HCT116 (cell line): Measurements from ENCODE around the gene ERLIN1. TPM values are rescaled to one million over a fixed set of nuclear protein-coding genes. Genes with fewer than 3 reads are reported as not detected.

ENCODE experiments used
- ATAC-seq: fragments of 200-7000 bp; cut with Tn5 transposase; 2 replicates; pipeline ENCODE4 v1.9.1; 2020; ENCODE audit warnings: mild to moderate bottlenecking, moderate library complexity
- BruUV-seq: library from RNA; stranded (reverse); fragments of 400-500 nt; replicated peaks from 2 replicates; lab custom pipeline; 2021; lab: Mats Ljungman, UMichigan
- CTCF ChIA-PET: fragments of 300-600 bp; sonication (Branson Sonifier 250); formaldehyde crosslinking; loops from one replicate; lab custom pipeline; 2021; ENCODE audit warnings: antibody characterized with exemption; lab: Charles Lee
- POLR2A ChIA-PET: fragments of 300-600, 350-600 bp; sonication (Branson Sonifier 250); formaldehyde crosslinking; loops from one replicate; lab custom pipeline; 2021; ENCODE audit warnings: antibody characterized with exemption; lab: Charles Lee
- RAD21 ChIA-PET, 2 experiments: fragments of 300-600 bp; sonication (Branson Sonifier 250); formaldehyde crosslinking; loops; one replicate each; lab custom pipeline; 2023; ENCODE audit warnings: low total read pairs in 2 of 2; ENCODE audit not compliant: uncharacterized antibody in 2 of 2, unreplicated experiment in 2 of 2, low non-redundant PET in 1 of 2; lab: Charles Lee
- DNase-seq: peaks from one replicate; pipeline ENCODE4 v3.0.0-alpha.2; 2010; ENCODE audit warnings: low read depth, low spot score
- H2AFZ ChIP-seq: fragments of 200-600 bp; shearing (Covaris generic), sonication (generic); 2 replicates; pipeline ENCODE4 v1.6.1; 2017; ENCODE audit warnings: low read depth, mixed run types, mixed read lengths, antibody characterized with exemption, low read length; ENCODE audit not compliant: poor library complexity, severe bottlenecking
- H3K27ac ChIP-seq: 2 replicates; pipeline ENCODE4 v1.5.1; 2012; ENCODE audit warnings: low read depth, low read length
- H3K27me3 ChIP-seq: fragments of 200-600 bp; sonication (generic); 2 replicates; pipeline ENCODE4 v1.6.1; 2016; ENCODE audit warnings: mixed run types, low read length, mixed read lengths; ENCODE audit not compliant: insufficient read depth
- H3K36me3 ChIP-seq, 2 experiments: fragments of 200-500 bp in 1 of 2; fragments of 200-600 bp in 1 of 2; sonication (Bioruptor generic) in 1 of 2; sonication (generic) in 1 of 2; 2 replicates each; pipeline versions ENCODE4 v1.5.1 to v1.6.1; 2014 to 2016; ENCODE audit warnings: low read length in 2 of 2, inconsistent platforms in 1 of 2, mixed read lengths in 1 of 2, mixed run types in 1 of 2; ENCODE audit not compliant: insufficient read depth in 2 of 2, control insufficient read depth in 1 of 2
- H3K4me1 ChIP-seq, 2 experiments: fragments of 200-600 bp in 1 of 2; sonication (generic) in 1 of 2; 2 replicates each; pipeline versions ENCODE4 v1.5.1 to v1.6.1; 2012 to 2017; ENCODE audit warnings: low read length in 2 of 2, inconsistent platforms in 1 of 2, mild to moderate bottlenecking in 1 of 2, mixed read lengths in 1 of 2, mixed run types in 1 of 2, moderate library complexity in 1 of 2; ENCODE audit not compliant: insufficient read depth in 2 of 2, control insufficient read depth in 1 of 2
- H3K4me2 ChIP-seq: fragments of 200-600 bp; sonication (generic); 2 replicates; pipeline ENCODE4 v1.6.1; 2017; ENCODE audit warnings: mixed run types, low read length, mixed read lengths
- H3K4me3 ChIP-seq, 2 experiments: fragments of 200-600 bp in 1 of 2; sonication (generic) in 1 of 2; replicated peaks in 1 of 2; 2 replicates each; pipeline ENCODE4 v1.5.1; 2011 to 2016; ENCODE audit warnings: low read length in 2 of 2, control low read depth in 1 of 2, low read depth in 1 of 2, mild to moderate bottlenecking in 1 of 2, mixed read lengths in 1 of 2, mixed run types in 1 of 2
- H3K79me2 ChIP-seq: fragments of 200-600 bp; sonication (generic); 2 replicates; pipeline ENCODE4 v1.6.1; 2017; ENCODE audit warnings: mild to moderate bottlenecking, mixed run types, low read length, moderate library complexity, mixed read lengths; ENCODE audit not compliant: insufficient read depth
- H3K9ac ChIP-seq: fragments of 200-600 bp; sonication (generic); 2 replicates; pipeline ENCODE4 v1.6.1; 2016; ENCODE audit warnings: low read length, mixed read lengths
- H3K9me2 ChIP-seq: fragments of 200-600 bp; sonication (generic), shearing (Covaris generic); 2 replicates; pipeline ENCODE4 v1.6.1; 2017; ENCODE audit warnings: mixed run types, mild to moderate bottlenecking, moderate library complexity; ENCODE audit not compliant: insufficient read depth
- H3K9me3 ChIP-seq, 2 experiments: fragments of 200-500 bp in 1 of 2; fragments of 200-600 bp in 1 of 2; sonication (Bioruptor generic) in 1 of 2; sonication (generic) in 1 of 2; 2 replicates each; pipeline ENCODE4 v1.6.1; 2014 to 2017; ENCODE audit warnings: low read length in 2 of 2, mixed read lengths in 2 of 2, inconsistent platforms in 1 of 2, low read depth in 1 of 2, mild to moderate bottlenecking in 1 of 2, mixed run types in 1 of 2, moderate library complexity in 1 of 2; ENCODE audit not compliant: control insufficient read depth in 1 of 2, insufficient read depth in 1 of 2
- H4K20me1 ChIP-seq: fragments of 200-600 bp; sonication (generic), shearing (Covaris generic); 2 replicates; pipeline ENCODE4 v1.6.1; 2017; ENCODE audit warnings: mixed run types, mild to moderate bottlenecking, moderate library complexity; ENCODE audit not compliant: insufficient read depth
- CBX3 ChIP-seq: IDR thresholded peaks from 2 replicates; pipeline ENCODE4 v1.6.1; 2012; ENCODE audit warnings: low read depth
- CEBPB ChIP-seq: IDR thresholded peaks from 2 replicates; pipeline ENCODE4 v1.6.1; 2012; ENCODE audit warnings: low read depth
- EGR1 ChIP-seq: IDR thresholded peaks from 2 replicates; pipeline ENCODE4 v1.6.1; 2012; ENCODE audit warnings: low read depth
- EZH2 ChIP-seq: fragments of 200-600 bp; sonication (generic); IDR thresholded peaks from 2 replicates; pipeline ENCODE4 v1.6.1; 2017; ENCODE audit warnings: antibody characterized with exemption, mixed run types
- EZH2phosphoT487 ChIP-seq: fragments of 200-600 bp; IDR thresholded peaks from 2 replicates; pipeline ENCODE4 v1.6.1; 2018; ENCODE audit warnings: antibody characterized with exemption, borderline replicate concordance
- FOSL1 ChIP-seq: IDR thresholded peaks from 2 replicates; pipeline ENCODE4 v1.6.1; 2012; ENCODE audit warnings: low read depth
- JUND ChIP-seq: IDR thresholded peaks from 2 replicates; pipeline ENCODE4 v1.6.1; 2012
- POLR2A ChIP-seq: IDR thresholded peaks from 2 replicates; pipeline ENCODE4 v1.7.0; 2011; ENCODE audit warnings: borderline replicate concordance; ENCODE audit not compliant: insufficient read depth, insufficient read length; ENCODE audit errors: extremely low read depth
- POLR2AphosphoS5 ChIP-seq: IDR thresholded peaks from 2 replicates; pipeline ENCODE4 v1.6.1; 2011; ENCODE audit warnings: mild to moderate bottlenecking, low read depth, low read length, moderate library complexity
- SIN3A ChIP-seq: IDR thresholded peaks from 2 replicates; pipeline ENCODE4 v1.6.1; 2012; ENCODE audit warnings: low read depth
- SP1 ChIP-seq: IDR thresholded peaks from 2 replicates; pipeline ENCODE4 v1.6.1; 2012; ENCODE audit warnings: low read depth
- TCF7L2 ChIP-seq: IDR thresholded peaks from 2 replicates; pipeline ENCODE4 v1.7.0; 2011; ENCODE audit warnings: borderline replicate concordance, inconsistent platforms; ENCODE audit not compliant: insufficient read depth, insufficient read length; ENCODE audit errors: extremely low read depth
- YY1 ChIP-seq: IDR thresholded peaks from 2 replicates; pipeline ENCODE4 v1.6.1; 2011; ENCODE audit warnings: low read length, low read depth, moderate library complexity, mild to moderate bottlenecking; ENCODE audit not compliant: insufficient replicate concordance; ENCODE audit errors: extremely low read depth
- ZFX ChIP-seq: fragments of 450-650 bp; IDR thresholded peaks from 2 replicates; pipeline ENCODE4 v1.6.1; 2017
- ZNF274 ChIP-seq: fragments of 200-500 bp; sonication (Bioruptor generic); IDR thresholded peaks from 2 replicates; pipeline ENCODE4 v1.6.1; 2014; ENCODE audit warnings: mild to moderate bottlenecking, low read depth, low read length, inconsistent platforms
- intact Hi-C: fragments of 100-400 bp; cut with micrococcal nuclease; formaldehyde crosslinking; loops from 2 replicates; pipeline ENCODE4 v1.10.0; 2022
- total RNA-seq: library from RNA; stranded (reverse); gene quantifications from one replicate; pipeline ENCODE4 v1.2.1, GENCODE V29; 2021; ENCODE audit not compliant: unreplicated experiment
- TF ChIP-seq, protein P1 (sequence below): IDR thresholded peaks from 2 replicates; pipeline ENCODE4 v1.6.1; 2012
- TF ChIP-seq, protein P2 (sequence below): IDR thresholded peaks from 2 replicates; pipeline ENCODE4 v1.6.1; 2011; ENCODE audit warnings: mild to moderate bottlenecking, low read length, moderate library complexity; ENCODE audit not compliant: insufficient replicate concordance; ENCODE audit errors: extremely low read depth
- TF ChIP-seq, protein P3 (sequence below), 3 experiments: fragments of 200-600 bp in 1 of 3; sonication (generic) in 1 of 3; IDR thresholded peaks in 2 of 3; conservative IDR thresholded peaks in 1 of 3; 2 replicates each; pipeline ENCODE4 v1.5.1; 2012 to 2017; ENCODE audit warnings: low read depth in 2 of 3, low read length in 2 of 3, antibody characterized with exemption in 1 of 3, borderline replicate concordance in 1 of 3, control low read depth in 1 of 3, mild to moderate bottlenecking in 1 of 3, mixed read lengths in 1 of 3, mixed run types in 1 of 3, moderate library complexity in 1 of 3; ENCODE audit not compliant: insufficient read depth in 1 of 3

ERLIN1 gene
- total RNA-seq, 1 experiment from 2014 or later: 64.5 TPM

DNA sequence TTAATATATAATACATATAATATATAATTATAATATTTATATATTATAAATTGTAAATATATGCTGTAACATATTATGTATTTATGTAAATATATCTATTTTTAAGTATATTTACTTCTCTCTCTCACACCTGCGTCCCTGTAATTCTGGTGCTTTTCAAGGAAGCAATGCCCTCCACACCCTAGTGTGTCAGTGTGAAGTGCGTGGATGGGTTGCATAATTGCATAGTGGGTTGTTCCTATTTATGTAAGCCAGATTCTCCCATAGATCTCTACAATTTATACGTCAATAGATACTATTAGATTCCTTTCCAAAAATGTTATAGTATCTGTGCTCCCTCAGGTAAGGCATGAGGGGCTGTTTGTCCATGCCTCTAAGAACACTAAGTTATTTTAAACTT, 54.3 kb downstream of the ERLIN1 start:
- no peak for ATAC-seq
- no peak overlapping the region for H3K4me2 ChIP-seq

More for the DNA sequence above, 54.3 kb downstream of the ERLIN1 start:
- Histone ChIP-seq H3K9me2 (no peaks in the 10 kb centered on the region), H3K9me3 (peaks cover 0 to 9% of the 10 kb centered on the region in 2 experiments; a peak in 1 of 4 replicates), H3K27me3 (no peaks in the 10 kb centered on the region), H3K36me3 (no peaks in the 10 kb centered on the region), H3K4me1 (no peaks in the 10 kb centered on the region), H3K4me3 (no peak overlapping the region), H4K20me1 (no peaks in the 10 kb centered on the region), H3K27ac (no peak overlapping the region), H3K9ac (no peak overlapping the region), H3K79me2 (no peaks in the 10 kb centered on the region), H2AFZ (no peak overlapping the region)
- ChIA-PET CTCF (no interaction called here), RAD21 (no interaction called here), POLR2A (no interaction called here)
- TF ChIP-seq JUND (no peak), POLR2AphosphoS5 (no peak), CEBPB (no peak), YY1 (no peak), TCF7L2 (no peak), EZH2 (no peak), POLR2A (no peak), SP1 (no peak), SIN3A (no peak), CBX3 (no peak), ZFX (no peak), FOSL1 (no peak), ZNF274 (no peak), EGR1 (no peak), EZH2phosphoT487 (no peak)
- TF ChIP-seq, protein P1, sequence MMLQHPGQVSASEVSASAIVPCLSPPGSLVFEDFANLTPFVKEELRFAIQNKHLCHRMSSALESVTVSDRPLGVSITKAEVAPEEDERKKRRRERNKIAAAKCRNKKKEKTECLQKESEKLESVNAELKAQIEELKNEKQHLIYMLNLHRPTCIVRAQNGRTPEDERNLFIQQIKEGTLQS: no peak
- TF ChIP-seq, protein P2, sequence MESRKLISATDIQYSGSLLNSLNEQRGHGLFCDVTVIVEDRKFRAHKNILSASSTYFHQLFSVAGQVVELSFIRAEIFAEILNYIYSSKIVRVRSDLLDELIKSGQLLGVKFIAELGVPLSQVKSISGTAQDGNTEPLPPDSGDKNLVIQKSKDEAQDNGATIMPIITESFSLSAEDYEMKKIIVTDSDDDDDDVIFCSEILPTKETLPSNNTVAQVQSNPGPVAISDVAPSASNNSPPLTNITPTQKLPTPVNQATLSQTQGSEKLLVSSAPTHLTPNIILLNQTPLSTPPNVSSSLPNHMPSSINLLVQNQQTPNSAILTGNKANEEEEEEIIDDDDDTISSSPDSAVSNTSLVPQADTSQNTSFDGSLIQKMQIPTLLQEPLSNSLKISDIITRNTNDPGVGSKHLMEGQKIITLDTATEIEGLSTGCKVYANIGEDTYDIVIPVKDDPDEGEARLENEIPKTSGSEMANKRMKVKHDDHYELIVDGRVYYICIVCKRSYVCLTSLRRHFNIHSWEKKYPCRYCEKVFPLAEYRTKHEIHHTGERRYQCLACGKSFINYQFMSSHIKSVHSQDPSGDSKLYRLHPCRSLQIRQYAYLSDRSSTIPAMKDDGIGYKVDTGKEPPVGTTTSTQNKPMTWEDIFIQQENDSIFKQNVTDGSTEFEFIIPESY: no peak
- TF ChIP-seq, protein P3, sequence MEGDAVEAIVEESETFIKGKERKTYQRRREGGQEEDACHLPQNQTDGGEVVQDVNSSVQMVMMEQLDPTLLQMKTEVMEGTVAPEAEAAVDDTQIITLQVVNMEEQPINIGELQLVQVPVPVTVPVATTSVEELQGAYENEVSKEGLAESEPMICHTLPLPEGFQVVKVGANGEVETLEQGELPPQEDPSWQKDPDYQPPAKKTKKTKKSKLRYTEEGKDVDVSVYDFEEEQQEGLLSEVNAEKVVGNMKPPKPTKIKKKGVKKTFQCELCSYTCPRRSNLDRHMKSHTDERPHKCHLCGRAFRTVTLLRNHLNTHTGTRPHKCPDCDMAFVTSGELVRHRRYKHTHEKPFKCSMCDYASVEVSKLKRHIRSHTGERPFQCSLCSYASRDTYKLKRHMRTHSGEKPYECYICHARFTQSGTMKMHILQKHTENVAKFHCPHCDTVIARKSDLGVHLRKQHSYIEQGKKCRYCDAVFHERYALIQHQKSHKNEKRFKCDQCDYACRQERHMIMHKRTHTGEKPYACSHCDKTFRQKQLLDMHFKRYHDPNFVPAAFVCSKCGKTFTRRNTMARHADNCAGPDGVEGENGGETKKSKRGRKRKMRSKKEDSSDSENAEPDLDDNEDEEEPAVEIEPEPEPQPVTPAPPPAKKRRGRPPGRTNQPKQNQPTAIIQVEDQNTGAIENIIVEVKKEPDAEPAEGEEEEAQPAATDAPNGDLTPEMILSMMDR (IDR thresholded peaks at IDR 0.05 in 2 of 3, conservative IDR thresholded peaks at IDR 0.05 in 1 of 3; ENCODE audit: borderline replicate concordance in 1 of 3, insufficient read depth in 1 of 3, low read depth in 2 of 3, low read length in 2 of 3): no peak
- BruUV-seq: no TSS peak
- no peak for DNase-seq
- intact Hi-C loops: no loop called here
